Thyroid gland (tissue), 4 donors: Measurements from ENCODE around the gene ABLIM1.

Source experiments
- POLR2A ChIP-seq, 2 donors: fragments of 450-650 bp; IDR thresholded peaks; one replicate each; pipeline ENCODE4 v1.6.1; 2017; ENCODE audit warnings: antibody characterized with exemption in 2 of 2, mild to moderate bottlenecking in 2 of 2, moderate library complexity in 1 of 2
- TF ChIP-seq, protein P1 (sequence below), 6 experiments: fragments of 200-600 bp in 3 of 6; fragments of 450-650 bp in 3 of 6; sonication (generic) in 3 of 6; IDR thresholded peaks; one replicate each; pipeline ENCODE4 v1.5.1; 2016 to 2019; ENCODE audit warnings: antibody characterized with exemption in 6 of 6, mild to moderate bottlenecking in 2 of 6, inconsistent platforms in 1 of 6, moderate library complexity in 1 of 6

GRCh38 chr10:114632869-114633715 is 25.0 kb downstream of the ABLIM1 start:
- TF ChIP-seq, protein P1, sequence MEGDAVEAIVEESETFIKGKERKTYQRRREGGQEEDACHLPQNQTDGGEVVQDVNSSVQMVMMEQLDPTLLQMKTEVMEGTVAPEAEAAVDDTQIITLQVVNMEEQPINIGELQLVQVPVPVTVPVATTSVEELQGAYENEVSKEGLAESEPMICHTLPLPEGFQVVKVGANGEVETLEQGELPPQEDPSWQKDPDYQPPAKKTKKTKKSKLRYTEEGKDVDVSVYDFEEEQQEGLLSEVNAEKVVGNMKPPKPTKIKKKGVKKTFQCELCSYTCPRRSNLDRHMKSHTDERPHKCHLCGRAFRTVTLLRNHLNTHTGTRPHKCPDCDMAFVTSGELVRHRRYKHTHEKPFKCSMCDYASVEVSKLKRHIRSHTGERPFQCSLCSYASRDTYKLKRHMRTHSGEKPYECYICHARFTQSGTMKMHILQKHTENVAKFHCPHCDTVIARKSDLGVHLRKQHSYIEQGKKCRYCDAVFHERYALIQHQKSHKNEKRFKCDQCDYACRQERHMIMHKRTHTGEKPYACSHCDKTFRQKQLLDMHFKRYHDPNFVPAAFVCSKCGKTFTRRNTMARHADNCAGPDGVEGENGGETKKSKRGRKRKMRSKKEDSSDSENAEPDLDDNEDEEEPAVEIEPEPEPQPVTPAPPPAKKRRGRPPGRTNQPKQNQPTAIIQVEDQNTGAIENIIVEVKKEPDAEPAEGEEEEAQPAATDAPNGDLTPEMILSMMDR (IDR thresholded peaks at IDR 0.05), result no peak
- TF ChIP-seq POLR2A (IDR thresholded peaks at IDR 0.05), result peak in 1 of 2 donors; percentile 62
